ENCODE results near the gene LRBA.
"Not testable (repeated sequence)": the region's sequence is repeated elsewhere in the genome, so short reads cannot be mapped to it uniquely, and the experiment has no call there.

Gene LRBA

DNA sequence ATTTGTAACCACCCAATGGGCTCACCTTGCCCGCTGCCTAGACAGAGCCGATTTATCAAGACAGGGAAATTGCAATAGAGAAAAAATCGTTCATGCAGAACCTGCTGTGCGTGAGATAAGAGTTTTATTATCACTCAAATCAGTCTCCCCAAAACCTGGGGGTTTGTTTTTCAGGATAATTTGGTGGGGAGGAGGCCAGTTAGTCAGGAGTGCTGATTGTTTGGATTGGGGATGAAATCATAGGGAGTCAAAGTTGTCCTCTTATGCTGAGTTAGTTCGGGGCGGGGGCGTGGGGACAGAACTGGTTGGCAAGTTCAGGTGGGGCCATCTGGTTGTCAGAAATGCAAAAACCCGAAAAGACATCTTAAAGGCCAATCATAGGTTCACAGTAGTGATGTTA is 230.1 kb downstream of the LRBA start:
- DNase-seq = no peak

- DNase-seq = no peak
Observed at GRCh38 chr4:150784305-150784704, 230.8 kb downstream of the LRBA start.

- no peak for DNase-seq
Observed at GRCh38 chr4:150782921-150783320, 232.2 kb downstream of the LRBA start.

- no peak for DNase-seq
Observed at GRCh38 chr4:150782311-150782710, 232.8 kb downstream of the LRBA start.

GRCh38 chr4:150781191-150781590 is 233.9 kb downstream of the LRBA start:
- no peak for DNase-seq

DNA sequence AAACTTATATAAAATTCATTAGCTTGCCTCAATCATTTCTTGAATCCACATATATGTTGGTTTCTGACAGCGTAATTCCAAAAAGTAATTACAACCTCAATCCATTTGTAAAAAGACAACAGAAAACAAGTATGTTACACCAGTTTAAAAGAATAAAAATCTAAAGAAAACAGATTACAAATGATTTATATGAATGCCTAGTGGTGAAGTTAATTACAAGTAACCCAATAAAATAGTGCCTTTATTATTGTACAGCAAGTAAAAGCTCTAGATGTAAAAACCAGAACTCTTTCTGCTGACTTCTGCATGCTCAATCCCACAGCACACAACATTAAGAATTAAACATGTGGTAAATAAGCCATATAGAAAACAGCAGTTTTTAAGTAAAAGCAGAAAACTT is 235.4 kb downstream of the LRBA start:
- no peak for DNase-seq

DNA sequence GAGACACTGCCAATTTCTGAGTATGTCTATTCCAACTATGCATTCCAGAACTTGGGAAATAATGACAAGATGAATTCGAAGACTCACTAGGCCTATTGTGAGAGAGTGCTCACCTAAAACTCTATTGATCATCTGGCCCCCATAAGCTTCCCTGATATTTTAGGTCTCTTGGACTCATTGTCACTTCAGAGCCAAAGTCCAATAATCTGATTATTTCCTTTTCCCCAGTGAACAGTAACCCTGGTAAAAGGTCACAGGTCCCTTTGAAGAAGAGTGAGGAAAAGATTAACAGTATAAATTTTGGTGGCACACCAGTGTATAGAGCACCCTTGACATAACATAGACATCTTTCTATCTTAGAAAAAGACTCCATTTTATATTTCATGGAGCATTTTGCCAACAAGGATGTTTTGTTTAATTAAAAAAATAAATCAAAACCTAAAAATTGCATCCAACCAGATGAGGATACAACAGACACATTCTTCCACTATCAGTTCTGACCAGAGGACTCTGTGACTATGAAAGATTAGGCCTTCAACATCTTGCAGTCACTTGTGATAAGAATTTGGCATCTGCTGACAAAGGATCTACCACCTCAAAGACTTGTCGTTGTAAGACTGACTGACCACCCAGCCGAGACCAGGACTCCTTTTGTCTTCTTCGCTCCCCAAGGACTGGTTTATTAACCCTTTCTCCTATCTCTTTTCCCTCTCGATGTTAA is 241.2 kb downstream of the LRBA start:
- DNase-seq = no peak

- DNase-seq = no peak
Observed at GRCh38 chr4:150773032-150773431, 242.1 kb downstream of the LRBA start.

GRCh38 chr4:150771382-150771781 is 243.7 kb downstream of the LRBA start:
- DNase-seq = no peak

GRCh38 chr4:150769845-150770244 is 245.2 kb downstream of the LRBA start:
- DNase-seq = no peak

DNA sequence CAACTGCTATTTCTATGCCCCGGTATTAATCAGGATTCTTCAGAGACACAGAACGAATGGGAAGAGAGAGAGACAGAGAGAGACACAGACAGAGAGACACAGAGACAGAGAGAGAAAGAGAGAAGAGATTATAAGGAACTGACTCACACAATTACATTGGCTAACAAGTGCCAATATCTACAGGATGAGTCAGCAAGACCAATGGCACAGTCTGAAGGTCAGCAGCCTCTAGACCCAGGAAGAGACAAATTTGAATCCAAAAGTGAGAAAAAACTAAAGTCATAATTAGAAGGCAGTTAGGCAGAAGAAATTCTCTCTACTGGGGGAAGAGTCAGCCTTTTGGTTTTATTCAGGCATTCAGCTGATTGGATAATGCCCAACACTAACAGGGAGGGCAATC is 245.8 kb downstream of the LRBA start:
- DNase-seq = peak; percentile 57

GRCh38 chr4:150768497-150768896 is 246.6 kb downstream of the LRBA start:
- DNase-seq = no peak

DNA sequence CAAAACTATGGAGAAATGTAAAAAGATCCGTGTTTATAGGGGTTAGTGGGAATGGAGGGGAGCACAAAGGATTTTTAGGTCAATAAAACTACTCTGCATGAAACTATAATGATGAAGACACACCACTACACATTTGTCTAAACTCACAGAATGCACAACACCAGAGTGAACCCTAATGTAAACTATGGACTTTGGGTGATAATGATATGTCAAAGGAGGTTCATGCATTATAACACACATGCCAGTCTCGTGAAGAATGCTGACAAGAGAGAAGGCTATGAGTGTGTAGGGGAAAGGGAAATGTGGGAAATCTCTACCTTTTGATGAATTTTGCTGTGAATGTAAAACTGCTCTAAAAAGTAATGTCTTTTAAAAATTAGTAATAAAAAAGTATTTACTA is 249.9 kb downstream of the LRBA start:
- DNase-seq = no peak

- no peak for DNase-seq
Observed at GRCh38 chr4:150751648-150752047, 263.4 kb downstream of the LRBA start.

- no peak for DNase-seq
Observed at GRCh38 chr4:150750824-150751223, 264.3 kb downstream of the LRBA start.

DNA sequence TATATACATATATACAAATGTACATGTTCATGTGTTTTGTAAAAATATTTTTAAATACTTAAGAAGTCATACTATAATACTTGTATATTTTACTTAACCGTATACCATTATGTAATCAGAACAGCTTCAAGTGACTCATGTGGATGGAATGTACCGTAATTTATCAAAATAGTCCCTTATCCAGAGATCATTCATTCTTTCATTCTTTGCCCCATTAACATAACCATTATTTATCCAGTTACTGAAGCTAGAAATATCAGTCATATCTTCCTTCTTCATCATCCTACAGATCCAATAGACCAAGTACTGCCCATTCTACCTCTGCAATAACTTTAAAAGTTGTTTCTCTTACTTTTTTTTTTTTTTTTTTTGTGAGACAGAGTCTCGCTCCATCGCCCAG is 268.9 kb downstream of the LRBA start:
- DNase-seq = peak; percentile 23

DNA sequence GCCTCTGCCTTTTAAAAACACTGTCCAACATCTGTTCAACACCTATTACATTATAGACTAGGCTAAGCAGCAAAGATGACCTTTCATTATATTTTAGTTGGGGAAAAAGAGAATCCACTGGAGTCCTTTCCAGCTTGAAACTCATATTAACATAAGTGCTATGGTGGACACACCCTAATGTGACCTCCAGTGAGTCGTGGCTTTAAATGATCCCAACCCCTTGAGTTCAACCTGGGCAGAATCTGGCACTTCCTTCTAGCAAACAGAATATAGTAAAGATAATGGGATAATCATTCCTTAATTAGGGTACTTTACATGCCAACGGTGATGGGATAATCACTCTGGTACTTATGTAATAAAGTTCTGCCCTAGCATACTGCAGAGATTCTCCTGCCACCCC is 270.5 kb downstream of the LRBA start:
- no peak for DNase-seq

- no peak for DNase-seq
Observed at GRCh38 chr4:150743564-150744342, 271.3 kb downstream of the LRBA start.

GRCh38 chr4:150742930-150743329 is 272.2 kb downstream of the LRBA start:
- DNase-seq = not testable (repeated sequence)

DNA sequence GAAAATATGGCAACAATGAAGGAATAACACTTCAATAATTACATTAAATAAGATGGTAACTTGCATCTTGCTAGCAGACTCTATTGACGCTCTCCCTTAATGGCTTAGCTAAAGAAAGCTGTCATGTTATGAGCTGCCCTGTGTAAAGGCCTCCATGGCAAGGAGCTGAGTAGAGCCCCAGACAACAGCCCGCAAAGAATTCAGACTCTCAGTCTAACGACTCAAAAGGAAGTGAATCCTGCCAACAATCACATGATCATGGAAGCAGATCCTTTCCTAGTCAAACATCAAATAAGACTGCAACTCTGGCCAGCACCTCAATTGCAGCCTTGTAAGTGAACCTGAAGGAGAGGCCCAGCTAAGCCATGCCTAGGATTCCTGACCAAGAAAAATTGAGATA is 275.5 kb downstream of the LRBA start:
- no peak for DNase-seq

- DNase-seq = no peak
Observed at GRCh38 chr4:150725957-150726523, 289.0 kb downstream of the LRBA start.

GRCh38 chr4:150723727-150724411 is 291.2 kb downstream of the LRBA start:
- DNase-seq = no peak

- no peak for DNase-seq
Observed at GRCh38 chr4:150722908-150723362, 292.1 kb downstream of the LRBA start.

All from amniotic stem cell (primary cell).